Thoracic aorta (tissue), 2 donors: Measurements from ENCODE around the gene TPD52L2. TPM values are rescaled to one million over a fixed set of nuclear protein-coding genes. Genes with fewer than 3 reads are reported as not detected.
"Not testable (repeated sequence)": the region's sequence is repeated elsewhere in the genome, so short reads cannot be mapped to it uniquely, and the experiment has no call there.

Experiments used
- ATAC-seq: fragments of 150-250 bp; one replicate; pipeline ENCODE4 v1.8.0; 2017; ENCODE audit warnings: low read depth; ENCODE audit not compliant: insufficient number of reproducible peaks, low FRiP score
- DNase-seq: peaks from one replicate; pipeline ENCODE4 v3.0.0-alpha.2; 2020; ENCODE audit warnings: low spot score
- H3K27ac ChIP-seq, 2 donors: fragments of 200-600 bp; sonication (generic); 1 replicate in 1 of 2; 2 replicates in 1 of 2; pipeline ENCODE4 v1.5.1; 2016; ENCODE audit warnings: mild to moderate bottlenecking in 2 of 2, moderate library complexity in 2 of 2
- H3K27me3 ChIP-seq: fragments of 200-600 bp; sonication (generic); replicated peaks from 2 replicates; pipeline ENCODE4 v1.6.0; 2016; ENCODE audit warnings: mild to moderate bottlenecking; ENCODE audit not compliant: insufficient read depth
- H3K36me3 ChIP-seq: fragments of 200-600 bp; sonication (generic); one replicate; pipeline ENCODE4 v1.5.1; 2016
- H3K4me1 ChIP-seq, 2 donors: fragments of 200-600 bp; sonication (generic); 1 replicate in 1 of 2; 2 replicates in 1 of 2; pipeline versions ENCODE4 v1.5.1 to v1.6.0; 2016; ENCODE audit warnings: low read depth in 2 of 2, mild to moderate bottlenecking in 1 of 2; ENCODE audit not compliant: control insufficient read depth in 1 of 2
- H3K4me3 ChIP-seq: fragments of 200-600 bp; sonication (generic); 2 replicates; pipeline ENCODE4 v1.5.1; 2016; ENCODE audit warnings: mild to moderate bottlenecking
- H3K9me3 ChIP-seq: fragments of 200-600 bp; sonication (generic); 2 replicates; pipeline ENCODE4 v1.5.1; 2016
- CTCF ChIP-seq: fragments of 200-600 bp; sonication (generic); IDR thresholded peaks from one replicate; pipeline ENCODE4 v1.5.1; 2019; ENCODE audit warnings: antibody characterized with exemption
- total RNA-seq, 2 donors: library from RNA; depleted of rRNA; stranded (reverse); fragments of >200 nt; gene quantifications; one replicate each; pipeline versions ENCODE4 v1.1.0 to v1.2.3, GENCODE V29; 2016

TPD52L2 gene
- total RNA-seq, 2 donors from 2014 or later, result 106 to 159 TPM

GRCh38 chr20:63877755-63878470 lies 12.8 kb downstream of the TPD52L2 start:
- no peak overlapping the region for H3K27ac ChIP-seq
- DNase-seq, result no peak
- H3K4me3 ChIP-seq, result no peak overlapping the region
- no peaks in the 10 kb centered on the region for H3K9me3 ChIP-seq
- H3K27me3 ChIP-seq, result no peaks in the 10 kb centered on the region
- H3K4me1 ChIP-seq, result peaks cover 0 to 3% of the 10 kb centered on the region in 2 donors
- no peak for ATAC-seq
- peaks cover 60% of the 10 kb centered on the region for H3K36me3 ChIP-seq
- no peak for TF ChIP-seq CTCF

- Histone ChIP-seq H3K27me3 (no peaks in the 10 kb centered on the region), H3K27ac (no peak overlapping the region), H3K36me3 (peaks cover 58% of the 10 kb centered on the region), H3K4me3 (no peak overlapping the region), H3K4me1 (no peaks in the 10 kb centered on the region), H3K9me3 (no peaks in the 10 kb centered on the region)
- ATAC-seq, result no peak
- no peak for TF ChIP-seq CTCF
- no peak for DNase-seq
These were observed 14.0 kb downstream of the TPD52L2 start for GRCh38 chr20:63878899-63879663.

- ATAC-seq, H3K9me3 ChIP-seq, H3K4me3 ChIP-seq, H3K27me3 ChIP-seq, DNase-seq, H3K27ac ChIP-seq, H3K4me1 ChIP-seq: not testable (repeated sequence)
- H3K36me3 ChIP-seq, result peaks cover 51% of the 10 kb centered on the region
These were observed 15.8 kb downstream of the TPD52L2 start for GRCh38 chr20:63880901-63881300.

- H3K9me3 ChIP-seq, result no peaks in the 10 kb centered on the region
- H3K27ac ChIP-seq, result no peak overlapping the region
- no peak for TF ChIP-seq CTCF
- H3K27me3 ChIP-seq, result no peaks in the 10 kb centered on the region
- peaks cover 45% of the 10 kb centered on the region for H3K36me3 ChIP-seq
- ATAC-seq (no peak), DNase-seq (no peak)
- H3K4me1 ChIP-seq, result no peaks in the 10 kb centered on the region
- no peak overlapping the region for H3K4me3 ChIP-seq
These were observed 16.6 kb downstream of the TPD52L2 start for GRCh38 chr20:63881451-63882226.

- Histone ChIP-seq H3K9me3 (no peaks in the 10 kb centered on the region), H3K27ac (no peak overlapping the region), H3K36me3 (peaks cover 43% of the 10 kb centered on the region), H3K4me1 (no peaks in the 10 kb centered on the region), H3K27me3 (no peaks in the 10 kb centered on the region), H3K4me3 (no peak overlapping the region)
- ATAC-seq, result no peak
- DNase-seq, result no peak
- TF ChIP-seq CTCF, result no peak
These were observed 17.5 kb downstream of the TPD52L2 start for GRCh38 chr20:63882257-63883200.
